OCI-LY7 (cell line): ENCODE results near the gene MCF2L2.
"Not testable (repeated sequence)": the region's sequence is repeated elsewhere in the genome, so short reads cannot be mapped to it uniquely, and the experiment has no call there.

Source experiments
- EZH2phosphoT487 ChIP-seq: fragments of 200-600 bp; sonication (generic); IDR thresholded peaks from 2 replicates; pipeline ENCODE4 v1.6.1; 2018; ENCODE audit warnings: low read depth, borderline replicate concordance, mild to moderate bottlenecking, mixed run types, antibody characterized with exemption, low read length, moderate library complexity, mixed read lengths
- TF ChIP-seq, protein P1 (sequence below): fragments of 200-600 bp; sonication (generic); conservative IDR thresholded peaks from 2 replicates; pipeline ENCODE4 v1.5.1; 2014; ENCODE audit warnings: mild to moderate bottlenecking, antibody characterized with exemption, low read length, moderate library complexity, mixed read lengths

- TF ChIP-seq, protein P1, sequence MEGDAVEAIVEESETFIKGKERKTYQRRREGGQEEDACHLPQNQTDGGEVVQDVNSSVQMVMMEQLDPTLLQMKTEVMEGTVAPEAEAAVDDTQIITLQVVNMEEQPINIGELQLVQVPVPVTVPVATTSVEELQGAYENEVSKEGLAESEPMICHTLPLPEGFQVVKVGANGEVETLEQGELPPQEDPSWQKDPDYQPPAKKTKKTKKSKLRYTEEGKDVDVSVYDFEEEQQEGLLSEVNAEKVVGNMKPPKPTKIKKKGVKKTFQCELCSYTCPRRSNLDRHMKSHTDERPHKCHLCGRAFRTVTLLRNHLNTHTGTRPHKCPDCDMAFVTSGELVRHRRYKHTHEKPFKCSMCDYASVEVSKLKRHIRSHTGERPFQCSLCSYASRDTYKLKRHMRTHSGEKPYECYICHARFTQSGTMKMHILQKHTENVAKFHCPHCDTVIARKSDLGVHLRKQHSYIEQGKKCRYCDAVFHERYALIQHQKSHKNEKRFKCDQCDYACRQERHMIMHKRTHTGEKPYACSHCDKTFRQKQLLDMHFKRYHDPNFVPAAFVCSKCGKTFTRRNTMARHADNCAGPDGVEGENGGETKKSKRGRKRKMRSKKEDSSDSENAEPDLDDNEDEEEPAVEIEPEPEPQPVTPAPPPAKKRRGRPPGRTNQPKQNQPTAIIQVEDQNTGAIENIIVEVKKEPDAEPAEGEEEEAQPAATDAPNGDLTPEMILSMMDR = not testable (repeated sequence)
- not testable (repeated sequence) for TF ChIP-seq EZH2phosphoT487
Measured at GRCh38 chr3:183230251-183230650, 198.2 kb downstream of the MCF2L2 start.
